HG03378 (cell line): ENCODE data around the gene MS4A13.
"Not testable (repeated sequence)": the region's sequence is repeated elsewhere in the genome, so short reads cannot be mapped to it uniquely, and the experiment has no call there.

ENCODE experiments used
- ATAC-seq: cut with Tn5 transposase; IDR thresholded peaks from one replicate; pipeline ENCODE4 v1.9.1; 2021; ENCODE audit warnings: mild to moderate bottlenecking, moderate library complexity; ENCODE audit not compliant: unreplicated experiment

MS4A13 gene

GRCh38 chr11:60530454-60531100 lies 15.4 kb downstream of the MS4A13 start:
- no peak for ATAC-seq

- not testable (repeated sequence) for ATAC-seq
These were observed 17.2 kb downstream of the MS4A13 start for GRCh38 chr11:60532383-60532782.

GRCh38 chr11:60538627-60539026 lies 23.4 kb downstream of the MS4A13 start:
- ATAC-seq = not testable (repeated sequence)

- ATAC-seq = no peak
These were observed 28.9 kb downstream of the MS4A13 start for GRCh38 chr11:60544077-60544476.

GRCh38 chr11:60561254-60561653 lies 46.1 kb downstream of the MS4A13 start:
- no peak for ATAC-seq

- ATAC-seq = peak; percentile 73
These were observed 48.5 kb downstream of the MS4A13 start for GRCh38 chr11:60563553-60564235.

GRCh38 chr11:60566776-60567175 lies 51.6 kb downstream of the MS4A13 start:
- ATAC-seq = no peak

- no peak for ATAC-seq
These were observed 55.8 kb downstream of the MS4A13 start for GRCh38 chr11:60570970-60571369.

- no peak for ATAC-seq
These were observed 74.4 kb downstream of the MS4A13 start for GRCh38 chr11:60589611-60590010.
